ENCODE data around the gene KYNU.
"Not testable (repeated sequence)": the region's sequence is repeated elsewhere in the genome, so short reads cannot be mapped to it uniquely, and the experiment has no call there.

The KYNU gene

GRCh38 chr2:142872882-142873724 is 4.4 kb upstream of the KYNU start:
- DNase-seq: no peak

- no peak for DNase-seq
Measured at GRCh38 chr2:142873831-142874287, 3.6 kb upstream of the KYNU start.

GRCh38 chr2:142874293-142874814 is 3.1 kb upstream of the KYNU start:
- DNase-seq: no peak

GRCh38 chr2:142875010-142875409 is 2.5 kb upstream of the KYNU start:
- no peak for DNase-seq

- no peak for DNase-seq
Measured at GRCh38 chr2:142875652-142876051, 1.8 kb upstream of the KYNU start.

- DNase-seq: no peak
Measured at GRCh38 chr2:142876423-142876822, 1.0 kb upstream of the KYNU start.

GRCh38 chr2:142878031-142878678 is 691 bp downstream of the KYNU start:
- DNase-seq: no peak

- DNase-seq: no peak
Measured at GRCh38 chr2:142879151-142879550, 1.7 kb downstream of the KYNU start.

- no peak for DNase-seq
Measured at GRCh38 chr2:142880279-142880678, 2.8 kb downstream of the KYNU start.

- DNase-seq: no peak
Measured at GRCh38 chr2:142881619-142882018, 4.2 kb downstream of the KYNU start.

- not testable (repeated sequence) for DNase-seq
Measured at GRCh38 chr2:142882500-142882899, 5.0 kb downstream of the KYNU start.

- DNase-seq: no peak
Measured at GRCh38 chr2:142883526-142883925, 6.1 kb downstream of the KYNU start.

- DNase-seq: no peak
Measured at GRCh38 chr2:142885543-142885942, 8.1 kb downstream of the KYNU start.

- no peak for DNase-seq
Measured at GRCh38 chr2:142892715-142893114, 15.3 kb downstream of the KYNU start.

GRCh38 chr2:142893241-142893640 is 15.8 kb downstream of the KYNU start:
- DNase-seq: no peak

- no peak for DNase-seq
Measured at GRCh38 chr2:142897807-142898206, 20.3 kb downstream of the KYNU start.

- DNase-seq: not testable (repeated sequence)
Measured at GRCh38 chr2:142900327-142900726, 22.9 kb downstream of the KYNU start.

GRCh38 chr2:142901780-142902179 is 24.3 kb downstream of the KYNU start:
- DNase-seq: no peak

GRCh38 chr2:142903726-142904125 is 26.3 kb downstream of the KYNU start:
- not testable (repeated sequence) for DNase-seq

GRCh38 chr2:142907653-142908052 is 30.2 kb downstream of the KYNU start:
- DNase-seq: no peak

GRCh38 chr2:142914507-142915313 is 37.2 kb downstream of the KYNU start:
- peak; percentile 5 for DNase-seq

GRCh38 chr2:142915502-142915901 is 38.0 kb downstream of the KYNU start:
- no peak for DNase-seq

- DNase-seq: no peak
Measured at GRCh38 chr2:142918624-142919023, 41.2 kb downstream of the KYNU start.
